Measurements from ENCODE around the gene ANKH.
"Not testable (repeated sequence)": the region's sequence is repeated elsewhere in the genome, so short reads cannot be mapped to it uniquely, and the experiment has no call there.

ANKH gene

DNA sequence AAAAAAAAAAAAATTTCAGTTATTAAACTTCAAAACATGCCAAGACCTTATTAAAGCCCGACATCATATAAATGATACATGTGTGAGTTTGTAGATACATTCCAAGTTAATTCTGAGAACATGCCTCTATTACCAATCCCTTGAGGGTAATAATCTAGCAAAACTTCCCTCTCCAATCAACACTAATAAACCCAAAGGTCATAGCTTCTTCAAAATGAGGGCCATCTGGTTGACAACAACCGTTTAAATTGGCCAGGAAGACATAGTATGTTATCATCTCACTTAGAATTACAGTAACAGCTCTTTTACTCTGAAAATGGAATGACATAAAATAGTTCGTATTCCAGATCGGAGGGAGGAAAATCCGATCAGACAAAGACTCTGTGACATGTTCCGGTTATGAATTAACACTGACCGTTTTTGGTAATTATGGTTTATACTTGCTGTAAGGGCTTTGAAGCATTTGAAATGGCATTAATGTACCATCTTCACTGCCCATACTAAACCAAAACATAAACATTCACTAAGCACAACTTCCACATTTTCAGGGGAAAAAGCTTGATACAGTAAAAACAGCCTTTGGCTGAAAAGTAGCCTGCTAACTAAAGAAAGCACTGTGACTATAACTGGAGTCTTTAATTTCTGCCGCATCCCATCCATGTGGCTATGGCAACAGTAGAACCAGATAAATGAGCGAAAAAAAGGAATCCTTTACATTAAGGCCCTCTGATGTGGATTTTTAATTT lies 50.3 kb downstream of the ANKH start:
- Histone ChIP-seq H3K9me3 (replicated peaks; ENCODE audit: low read length) (no peaks in the 10 kb centered on the region), H3K9ac (ENCODE audit: low read depth, low read length) (peak overlapping the region; percentile 15), H3K36me3 (ENCODE audit: insufficient read depth, low read length) (no peaks in the 10 kb centered on the region), H3K4me2 (ENCODE audit: low read length) (peak overlapping the region; percentile 20), H3K4me1 (ENCODE audit: control insufficient read depth, insufficient read depth, low read length) (peaks cover 52% of the 10 kb centered on the region), H3K4me3 (ENCODE audit: low read length) (no peak overlapping the region), H3K27me3 (ENCODE audit: control insufficient read depth, insufficient read depth, low read length) (no peaks in the 10 kb centered on the region)

GRCh38 chr5:14818931-14819790 lies 52.4 kb downstream of the ANKH start:
- Histone ChIP-seq H3K36me3 (ENCODE audit: insufficient read depth, low read length) (no peaks in the 10 kb centered on the region), H3K4me1 (ENCODE audit: control insufficient read depth, insufficient read depth, low read length) (peaks cover 63% of the 10 kb centered on the region)

GRCh38 chr5:14817762-14818136 lies 53.8 kb downstream of the ANKH start:
- H3K4me1 ChIP-seq (ENCODE audit: control insufficient read depth, insufficient read depth, low read length) = peaks cover 51% of the 10 kb centered on the region
- H3K9ac ChIP-seq (ENCODE audit: low read depth, low read length) = peak overlapping the region; percentile 48
- H3K4me2 ChIP-seq (ENCODE audit: low read length) = peak overlapping the region; percentile 63
- H3K4me3 ChIP-seq (ENCODE audit: low read length); H3K36me3 ChIP-seq (ENCODE audit: insufficient read depth, low read length); H3K27me3 ChIP-seq (ENCODE audit: control insufficient read depth, insufficient read depth, low read length); H3K9me3 ChIP-seq (replicated peaks; ENCODE audit: low read length): not testable (repeated sequence)

More at GRCh38 chr5:14818931-14819790, 52.4 kb downstream of the ANKH start:
- Histone ChIP-seq H3K4me3 (ENCODE audit: low read length) (no peak overlapping the region), H3K9me3 (replicated peaks; ENCODE audit: low read length) (no peaks in the 10 kb centered on the region), H3K4me2 (ENCODE audit: low read length) (no peak overlapping the region), H3K27me3 (ENCODE audit: control insufficient read depth, insufficient read depth, low read length) (no peaks in the 10 kb centered on the region), H3K9ac (ENCODE audit: low read depth, low read length) (no peak overlapping the region)

DNA sequence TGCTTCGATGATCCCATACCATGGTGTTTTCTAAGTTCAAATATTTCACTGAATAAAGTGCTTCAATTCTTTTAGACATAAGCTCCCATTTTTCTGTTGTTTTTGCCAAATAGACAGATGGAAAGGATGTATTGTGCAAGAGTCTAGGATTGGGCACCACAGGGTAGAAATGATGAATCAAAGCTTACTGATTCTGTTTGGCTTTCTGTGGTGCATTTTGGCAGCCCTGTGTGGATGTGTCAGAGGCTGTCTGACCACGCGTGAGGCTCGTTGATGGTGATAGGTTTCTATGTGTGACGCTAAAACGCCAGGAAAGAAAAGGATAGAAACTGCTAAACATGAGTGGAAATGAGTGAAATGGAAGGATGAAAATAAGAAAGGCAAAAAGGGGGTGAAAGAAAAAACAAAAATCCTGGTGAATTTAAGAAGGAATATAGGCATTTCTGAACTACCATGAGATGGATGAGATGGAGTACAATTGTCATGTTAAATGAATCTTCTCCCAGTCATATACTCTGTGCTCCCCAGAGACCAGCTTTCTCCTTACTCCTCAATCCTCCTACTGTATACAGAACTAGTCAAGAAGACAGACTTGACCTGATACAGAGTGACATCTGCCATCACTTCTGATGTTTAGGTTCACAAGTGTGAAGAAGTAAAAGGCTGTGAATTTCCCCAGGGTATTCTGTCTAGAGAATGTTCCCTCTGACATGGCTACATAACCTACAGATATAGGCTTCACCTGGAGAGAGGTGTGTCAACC lies 54.4 kb downstream of the ANKH start:
- no peaks in the 10 kb centered on the region for H3K36me3 ChIP-seq (ENCODE audit: insufficient read depth, low read length)
- no peaks in the 10 kb centered on the region for H3K27me3 ChIP-seq (ENCODE audit: control insufficient read depth, insufficient read depth, low read length)
- peaks cover 47% of the 10 kb centered on the region for H3K4me1 ChIP-seq (ENCODE audit: control insufficient read depth, insufficient read depth, low read length)
- H3K4me2 ChIP-seq (ENCODE audit: low read length) = peak overlapping the region; percentile 63
- peak overlapping the region; percentile 29 for H3K4me3 ChIP-seq (ENCODE audit: low read length)
- no peaks in the 10 kb centered on the region for H3K9me3 ChIP-seq (replicated peaks; ENCODE audit: low read length)
- H3K9ac ChIP-seq (ENCODE audit: low read depth, low read length) = peak overlapping the region; percentile 67

- H3K27me3 ChIP-seq (ENCODE audit: control insufficient read depth, insufficient read depth, low read length) = no peaks in the 10 kb centered on the region
- H3K4me3 ChIP-seq (ENCODE audit: low read length) = peak overlapping the region; percentile 29
- H3K9me3 ChIP-seq (replicated peaks; ENCODE audit: low read length) = no peaks in the 10 kb centered on the region
- H3K9ac ChIP-seq (ENCODE audit: low read depth, low read length) = peak overlapping the region; percentile 67
- peaks cover 40% of the 10 kb centered on the region for H3K4me1 ChIP-seq (ENCODE audit: control insufficient read depth, insufficient read depth, low read length)
- no peaks in the 10 kb centered on the region for H3K36me3 ChIP-seq (ENCODE audit: insufficient read depth, low read length)
- H3K4me2 ChIP-seq (ENCODE audit: low read length) = peak overlapping the region; percentile 63
These were observed 55.1 kb downstream of the ANKH start for GRCh38 chr5:14816374-14816998.

DNA sequence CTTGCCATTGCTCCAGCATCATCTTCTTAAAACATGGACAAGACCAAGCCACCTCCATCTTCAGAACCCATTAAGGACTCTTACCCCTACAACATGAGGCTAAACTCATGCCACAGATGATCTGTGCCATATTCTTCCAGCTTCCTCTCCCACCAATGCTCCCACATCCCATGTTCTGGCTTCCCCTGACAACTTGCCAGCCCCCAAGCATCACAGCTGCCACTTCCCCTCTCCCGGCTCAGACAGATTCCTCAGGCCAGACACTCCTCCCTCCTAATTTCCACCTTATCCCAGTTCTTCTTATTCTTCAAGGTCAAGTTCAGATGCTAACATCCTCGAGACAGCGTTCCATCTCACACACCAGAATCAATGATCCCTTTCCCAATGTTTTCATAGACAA lies 57.8 kb downstream of the ANKH start:
- Histone ChIP-seq H3K4me2 (ENCODE audit: low read length) (no peak overlapping the region), H3K4me3 (ENCODE audit: low read length) (no peak overlapping the region), H3K36me3 (ENCODE audit: insufficient read depth, low read length) (no peaks in the 10 kb centered on the region), H3K27me3 (ENCODE audit: control insufficient read depth, insufficient read depth, low read length) (no peaks in the 10 kb centered on the region), H3K4me1 (ENCODE audit: control insufficient read depth, insufficient read depth, low read length) (peaks cover 45% of the 10 kb centered on the region), H3K9ac (ENCODE audit: low read depth, low read length) (no peak overlapping the region), H3K9me3 (replicated peaks; ENCODE audit: low read length) (no peaks in the 10 kb centered on the region)

DNA sequence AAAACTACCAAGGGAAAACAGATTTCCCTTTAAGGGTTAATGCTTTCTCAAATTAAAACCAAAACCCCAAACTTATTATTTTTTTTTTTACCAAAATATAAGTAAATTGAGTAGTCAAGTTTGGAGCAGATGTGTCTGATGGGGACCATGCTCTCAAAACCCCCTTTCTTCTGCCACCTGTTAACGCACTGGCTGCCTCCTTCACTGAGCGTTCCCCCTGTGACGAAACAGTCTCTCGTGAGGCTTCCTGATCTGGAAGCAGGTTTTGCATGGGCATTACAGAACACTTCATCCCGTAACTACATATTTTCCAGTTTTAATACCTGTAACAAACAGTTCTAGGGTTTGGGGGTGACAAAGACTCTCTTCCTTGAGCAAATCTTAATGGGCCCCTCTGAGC lies 59.4 kb downstream of the ANKH start:
- Histone ChIP-seq H3K4me2 (ENCODE audit: low read length) (no peak overlapping the region), H3K4me3 (ENCODE audit: low read length) (no peak overlapping the region), H3K27me3 (ENCODE audit: control insufficient read depth, insufficient read depth, low read length) (no peaks in the 10 kb centered on the region), H3K9ac (ENCODE audit: low read depth, low read length) (no peak overlapping the region), H3K36me3 (ENCODE audit: insufficient read depth, low read length) (no peaks in the 10 kb centered on the region), H3K9me3 (replicated peaks; ENCODE audit: low read length) (no peaks in the 10 kb centered on the region), H3K4me1 (ENCODE audit: control insufficient read depth, insufficient read depth, low read length) (peaks cover 42% of the 10 kb centered on the region)

- H3K4me3 ChIP-seq (ENCODE audit: low read length) = no peak overlapping the region
- H3K36me3 ChIP-seq (ENCODE audit: insufficient read depth, low read length) = no peaks in the 10 kb centered on the region
- H3K4me2 ChIP-seq (ENCODE audit: low read length) = no peak overlapping the region
- H3K4me1 ChIP-seq (ENCODE audit: control insufficient read depth, insufficient read depth, low read length) = peaks cover 44% of the 10 kb centered on the region
- no peaks in the 10 kb centered on the region for H3K9me3 ChIP-seq (replicated peaks; ENCODE audit: low read length)
- H3K9ac ChIP-seq (ENCODE audit: low read depth, low read length) = peak overlapping the region; percentile 81
- no peaks in the 10 kb centered on the region for H3K27me3 ChIP-seq (ENCODE audit: control insufficient read depth, insufficient read depth, low read length)
These were observed 60.5 kb downstream of the ANKH start for GRCh38 chr5:14810928-14811572.

DNA sequence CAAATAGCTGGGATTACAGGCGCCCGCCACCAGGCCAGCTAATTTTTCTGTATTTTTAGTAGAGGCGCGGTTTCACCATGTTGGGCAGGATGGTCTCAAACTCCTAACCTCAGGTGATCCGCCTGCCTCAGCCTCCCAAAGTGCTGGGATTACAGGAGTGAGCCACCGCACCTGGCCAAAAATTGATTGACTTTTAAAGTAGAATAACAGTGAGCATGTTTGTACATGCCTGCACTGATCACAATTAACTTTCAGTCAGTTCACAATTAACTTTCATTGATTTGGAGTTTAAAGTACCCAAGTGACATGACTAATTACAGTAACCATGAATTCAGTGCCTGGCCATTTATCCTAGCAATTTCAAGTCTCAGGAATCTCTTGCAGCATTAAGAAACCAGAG lies 61.3 kb downstream of the ANKH start:
- Histone ChIP-seq H3K4me2 (ENCODE audit: low read length) (peak overlapping the region; percentile 77), H3K9ac (ENCODE audit: low read depth, low read length) (peak overlapping the region; percentile 81), H3K4me3 (ENCODE audit: low read length) (peak overlapping the region; percentile 41), H3K9me3 (replicated peaks; ENCODE audit: low read length) (no peaks in the 10 kb centered on the region), H3K27me3 (ENCODE audit: control insufficient read depth, insufficient read depth, low read length) (no peaks in the 10 kb centered on the region), H3K36me3 (ENCODE audit: insufficient read depth, low read length) (no peaks in the 10 kb centered on the region), H3K4me1 (ENCODE audit: control insufficient read depth, insufficient read depth, low read length) (peaks cover 41% of the 10 kb centered on the region)

- Histone ChIP-seq H3K4me2 (ENCODE audit: low read length) (peak overlapping the region; percentile 77), H3K4me3 (ENCODE audit: low read length) (peak overlapping the region; percentile 41), H3K27me3 (ENCODE audit: control insufficient read depth, insufficient read depth, low read length) (no peaks in the 10 kb centered on the region), H3K9me3 (replicated peaks; ENCODE audit: low read length) (no peaks in the 10 kb centered on the region), H3K9ac (ENCODE audit: low read depth, low read length) (peak overlapping the region; percentile 81), H3K4me1 (ENCODE audit: control insufficient read depth, insufficient read depth, low read length) (peaks cover 40% of the 10 kb centered on the region), H3K36me3 (ENCODE audit: insufficient read depth, low read length) (peaks cover under 1% of the 10 kb centered on the region)
These were observed 62.0 kb downstream of the ANKH start for GRCh38 chr5:14809369-14810155.

All from skeletal muscle satellite cell (primary cell).